OCI-LY7 (cell line): ENCODE measurements around the gene PNPLA6.

Experiments used
- EZH2phosphoT487 ChIP-seq: fragments of 200-600 bp; sonication (generic); IDR thresholded peaks from 2 replicates; pipeline ENCODE4 v1.6.1; 2018; ENCODE audit warnings: low read depth, borderline replicate concordance, mild to moderate bottlenecking, mixed run types, antibody characterized with exemption, low read length, moderate library complexity, mixed read lengths
- TF ChIP-seq, protein P1 (sequence below): fragments of 200-600 bp; sonication (generic); conservative IDR thresholded peaks from 2 replicates; pipeline ENCODE4 v1.5.1; 2014; ENCODE audit warnings: mild to moderate bottlenecking, antibody characterized with exemption, low read length, moderate library complexity, mixed read lengths

DNA sequence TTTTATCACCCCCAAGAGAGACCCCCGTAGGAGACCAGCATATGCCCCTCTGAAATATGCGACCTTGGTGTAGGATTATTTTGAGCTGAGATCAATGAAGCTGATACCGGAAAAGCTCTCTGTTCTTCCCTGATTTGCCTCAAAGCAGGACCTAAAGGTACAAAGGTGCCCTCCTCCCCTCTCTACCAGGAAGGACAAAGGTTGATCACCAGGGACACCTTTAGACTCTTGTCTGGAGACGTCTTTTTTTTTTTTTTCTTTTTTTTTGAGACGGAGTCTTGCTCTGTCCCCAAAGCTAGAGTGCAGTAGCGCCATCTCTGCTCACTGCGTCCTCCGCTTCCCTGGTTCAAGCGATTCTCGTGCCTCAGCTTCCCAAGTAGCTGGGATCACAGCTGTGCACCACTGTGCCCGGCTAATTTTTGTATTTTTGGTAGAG is 45.9 kb upstream of the PNPLA6 start:
- TF ChIP-seq, protein P1, sequence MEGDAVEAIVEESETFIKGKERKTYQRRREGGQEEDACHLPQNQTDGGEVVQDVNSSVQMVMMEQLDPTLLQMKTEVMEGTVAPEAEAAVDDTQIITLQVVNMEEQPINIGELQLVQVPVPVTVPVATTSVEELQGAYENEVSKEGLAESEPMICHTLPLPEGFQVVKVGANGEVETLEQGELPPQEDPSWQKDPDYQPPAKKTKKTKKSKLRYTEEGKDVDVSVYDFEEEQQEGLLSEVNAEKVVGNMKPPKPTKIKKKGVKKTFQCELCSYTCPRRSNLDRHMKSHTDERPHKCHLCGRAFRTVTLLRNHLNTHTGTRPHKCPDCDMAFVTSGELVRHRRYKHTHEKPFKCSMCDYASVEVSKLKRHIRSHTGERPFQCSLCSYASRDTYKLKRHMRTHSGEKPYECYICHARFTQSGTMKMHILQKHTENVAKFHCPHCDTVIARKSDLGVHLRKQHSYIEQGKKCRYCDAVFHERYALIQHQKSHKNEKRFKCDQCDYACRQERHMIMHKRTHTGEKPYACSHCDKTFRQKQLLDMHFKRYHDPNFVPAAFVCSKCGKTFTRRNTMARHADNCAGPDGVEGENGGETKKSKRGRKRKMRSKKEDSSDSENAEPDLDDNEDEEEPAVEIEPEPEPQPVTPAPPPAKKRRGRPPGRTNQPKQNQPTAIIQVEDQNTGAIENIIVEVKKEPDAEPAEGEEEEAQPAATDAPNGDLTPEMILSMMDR: no peak
- TF ChIP-seq EZH2phosphoT487: no peak
